ENCODE results near the gene DNAJC30. TPM values are rescaled to one million over a fixed set of nuclear protein-coding genes. Genes with fewer than 3 reads are reported as not detected.

DNAJC30 gene
- total RNA-seq, 1 experiment from 2014 or later, result 6.8 TPM

- Mint-ChIP-seq H3K9me3 (no peaks in the 10 kb centered on the region), H3K36me3 (peaks cover 14% of the 10 kb centered on the region), H3K4me1 (peaks cover 19% of the 10 kb centered on the region), H3K27ac (no peak overlapping the region), H3K27me3 (ENCODE audit: low read depth) (no peaks in the 10 kb centered on the region), H3K4me3 (0 out of 2 replicates have a peak overlapping the region, but pooled peaks have one; percentile 11)
- TF ChIP-seq ZBTB21 (CRISPR knock-in tag; IDR thresholded peaks at IDR 0.05; ENCODE audit: borderline replicate concordance), result no peak
- TF ChIP-seq TP53 (CRISPR knock-in tag; IDR thresholded peaks at IDR 0.05), result no peak
- no peak for TF ChIP-seq CREM (CRISPR knock-in tag; IDR thresholded peaks at IDR 0.05)
- no peak for ATAC-seq
- CTCF ChIA-PET, result interaction anchor here (1.9 kb wide), 1 partner anchor 73 kb away, joined by 4 read pairs; no protein-coding TSS in a partner anchor
- no peak for DNase-seq (ENCODE audit: low spot score)
- POLR2A ChIA-PET, result interaction anchor here (1.1 kb wide), 1 partner anchor 22 kb away, joined by 5 read pairs; no protein-coding TSS in a partner anchor
Observed at GRCh38 chr7:73680501-73680900, 2.8 kb downstream of the DNAJC30 start.

- Mint-ChIP-seq H3K9me3 (no peaks in the 10 kb centered on the region), H3K27me3 (ENCODE audit: low read depth) (no peaks in the 10 kb centered on the region), H3K27ac (no peak overlapping the region), H3K4me3 (no peak overlapping the region), H3K4me1 (peaks cover 19% of the 10 kb centered on the region), H3K36me3 (peaks cover 14% of the 10 kb centered on the region)
- CTCF ChIA-PET, result interaction anchor here (0.9 kb wide), 1 partner anchor 46 kb away, joined by 4 read pairs; no protein-coding TSS in a partner anchor
- ATAC-seq, result no peak
- TF ChIP-seq E2F4 (CRISPR knock-in tag; IDR thresholded peaks at IDR 0.05; ENCODE audit: borderline replicate concordance, low read depth) (no peak), E2F5 (CRISPR knock-in tag; IDR thresholded peaks at IDR 0.05) (no peak), CBFB (CRISPR knock-in tag; IDR thresholded peaks at IDR 0.05; ENCODE audit: low read depth) (no peak), SP1 (CRISPR knock-in tag; conservative IDR thresholded peaks at IDR 0.05) (no peak), GTF2I (CRISPR knock-in tag; conservative IDR thresholded peaks at IDR 0.05) (no peak), FOXP1 (CRISPR knock-in tag; IDR thresholded peaks at IDR 0.05; ENCODE audit: borderline replicate concordance) (no peak), TEAD1 (CRISPR knock-in tag; IDR thresholded peaks at IDR 0.05) (no peak), ZNF425 (CRISPR knock-in tag; conservative IDR thresholded peaks at IDR 0.05) (no peak), MLX (CRISPR knock-in tag; IDR thresholded peaks at IDR 0.05) (no peak), JUN (CRISPR knock-in tag; IDR thresholded peaks at IDR 0.05) (no peak)
- POLR2A ChIA-PET, result no interaction called here
- no peak for DNase-seq (ENCODE audit: low spot score)
Observed at GRCh38 chr7:73679709-73680108, 3.5 kb downstream of the DNAJC30 start.

GRCh38 chr7:73678862-73679261 is 4.4 kb downstream of the DNAJC30 start:
- Mint-ChIP-seq H3K27ac (no peak overlapping the region), H3K9me3 (no peaks in the 10 kb centered on the region), H3K4me1 (peaks cover 17% of the 10 kb centered on the region), H3K36me3 (peaks cover 14% of the 10 kb centered on the region), H3K4me3 (no peak overlapping the region), H3K27me3 (ENCODE audit: low read depth) (no peaks in the 10 kb centered on the region)
- ChIA-PET CTCF (interaction anchor here (0.9 kb wide), 1 partner anchor 46 kb away, joined by 4 read pairs; no protein-coding TSS in a partner anchor), POLR2A (no interaction called here)
- ATAC-seq (no peak), DNase-seq (ENCODE audit: low spot score) (no peak)
- TF ChIP-seq TEAD4 (CRISPR knock-in tag; IDR thresholded peaks at IDR 0.05) (no peak), USF2 (CRISPR knock-in tag; IDR thresholded peaks at IDR 0.05) (no peak), STAT6 (CRISPR knock-in tag; conservative IDR thresholded peaks at IDR 0.05; ENCODE audit: low read depth) (no peak), JAZF1 (CRISPR knock-in tag; IDR thresholded peaks at IDR 0.05) (no peak), SP1 (CRISPR knock-in tag; conservative IDR thresholded peaks at IDR 0.05) (no peak), ZNF121 (CRISPR knock-in tag; IDR thresholded peaks at IDR 0.05) (no peak), SMAD4 (CRISPR knock-in tag; IDR thresholded peaks at IDR 0.05) (no peak), ZNF138 (CRISPR knock-in tag; conservative IDR thresholded peaks at IDR 0.05) (no peak), CREM (CRISPR knock-in tag; IDR thresholded peaks at IDR 0.05) (no peak), NFATC4 (CRISPR knock-in tag; IDR thresholded peaks at IDR 0.05) (no peak), SOX15 (CRISPR knock-in tag; IDR thresholded peaks at IDR 0.05) (no peak), ATF6 (CRISPR knock-in tag; IDR thresholded peaks at IDR 0.05) (no peak)
